ENCODE measurements around the gene ATP2B2. TPM values are rescaled to one million over a fixed set of nuclear protein-coding genes. Genes with fewer than 3 reads are reported as not detected.

Gene ATP2B2
- total and polyA plus RNA-seq, 2 experiments from 2014 or later, result 0.42 to 0.63 TPM

- no peak overlapping the region for H3K27ac Mint-ChIP-seq
- no peak overlapping the region for H3K4me3 Mint-ChIP-seq
- H3K4me2 ChIP-seq, result no peak overlapping the region
- H3K9me3 Mint-ChIP-seq, result no peaks in the 10 kb centered on the region
- no peaks in the 10 kb centered on the region for H3K36me3 Mint-ChIP-seq (ENCODE audit: low read depth)
- DNase-seq (ENCODE audit: low spot score) (no peak), ATAC-seq (no peak)
- H3K36me3 ChIP-seq (ENCODE audit: insufficient read depth), result no peaks in the 10 kb centered on the region
- TF ChIP-seq ETS1 (IDR thresholded peaks at IDR 0.05) (no peak), ZNF331 (CRISPR knock-in tag; IDR thresholded peaks at IDR 0.05; ENCODE audit: low read depth) (no peak), STAT1 (IDR thresholded peaks at IDR 0.05; ENCODE audit: unreplicated experiment) (no peak), REST (IDR thresholded peaks at IDR 0.05; ENCODE audit: unreplicated experiment) (no peak), EZH2 (IDR thresholded peaks at IDR 0.05; ENCODE audit: low read depth, unreplicated experiment) (no peak), ZNF462 (CRISPR knock-in tag; IDR thresholded peaks at IDR 0.05) (no peak), CREB1 (CRISPR knock-in tag; IDR thresholded peaks at IDR 0.05; ENCODE audit: low read depth) (no peak), NANOG (IDR thresholded peaks at IDR 0.05; ENCODE audit: borderline replicate concordance) (no peak), EZH2phosphoT487 (IDR thresholded peaks at IDR 0.05; ENCODE audit: unreplicated experiment) (no peak), CTCF (conservative IDR thresholded peaks at IDR 0.05; ENCODE audit: low read depth in 2 of 2) (no peak)
- H3K9me2 ChIP-seq (ENCODE audit: insufficient read depth), result no peaks in the 10 kb centered on the region
- no peak overlapping the region for H3K27ac ChIP-seq (ENCODE audit: low read depth)
- no peaks in the 10 kb centered on the region for H3K79me2 ChIP-seq (replicated peaks; ENCODE audit: insufficient read depth)
- H4K20me1 ChIP-seq (replicated peaks; ENCODE audit: insufficient read depth), result no peaks in the 10 kb centered on the region
- no peaks in the 10 kb centered on the region for H3K4me1 ChIP-seq (ENCODE audit: insufficient read depth)
- H3K4me3 ChIP-seq, result no peak overlapping the region
- no peaks in the 10 kb centered on the region for H3F3A ChIP-seq (replicated peaks; ENCODE audit: low read depth)
- H2AFZ ChIP-seq, result no peak overlapping the region
- no peaks in the 10 kb centered on the region for H3K4me1 Mint-ChIP-seq
- H3K27me3 ChIP-seq (ENCODE audit: insufficient read depth), result no peaks in the 10 kb centered on the region
- peaks cover 12% of the 10 kb centered on the region for H3K27me3 Mint-ChIP-seq (ENCODE audit: insufficient read depth, low read depth, poor library complexity)
These were observed 177.8 kb downstream of the ATP2B2 start for GRCh38 chr3:10327592-10327991.

All from GM23338 (cell line).